NCI-H345 treated with DMSO at 0.1 percent for 48 hours (cell line): ENCODE results near the gene ATP6AP1.

Experiments used
- DNase-seq: peaks from one replicate; lab custom pipeline; 2025; ENCODE audit not compliant: unreplicated experiment; lab: John Stamatoyannopoulos, UW

ATP6AP1 gene

DNA sequence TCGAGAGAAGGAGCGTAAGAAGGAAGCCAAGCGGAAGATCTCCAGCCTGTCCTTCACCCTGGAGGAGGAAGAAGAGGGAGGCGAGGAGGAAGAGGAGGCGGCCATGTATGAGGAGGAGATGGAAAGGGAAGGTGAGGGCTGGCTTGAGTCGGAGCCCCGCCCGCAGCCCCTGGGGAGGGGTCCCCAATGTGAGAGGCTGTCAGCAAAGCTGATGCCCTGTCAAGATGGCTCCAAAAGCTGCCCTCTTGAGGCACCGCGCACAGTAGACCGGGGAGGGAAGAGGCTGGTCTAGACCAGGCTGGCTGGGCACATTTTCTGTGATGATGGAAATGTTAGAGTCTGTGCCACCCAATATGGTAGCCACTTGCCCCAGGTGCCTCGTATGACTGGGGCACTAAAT lies 18.0 kb downstream of the ATP6AP1 start:
- DNase-seq: no peak

DNA sequence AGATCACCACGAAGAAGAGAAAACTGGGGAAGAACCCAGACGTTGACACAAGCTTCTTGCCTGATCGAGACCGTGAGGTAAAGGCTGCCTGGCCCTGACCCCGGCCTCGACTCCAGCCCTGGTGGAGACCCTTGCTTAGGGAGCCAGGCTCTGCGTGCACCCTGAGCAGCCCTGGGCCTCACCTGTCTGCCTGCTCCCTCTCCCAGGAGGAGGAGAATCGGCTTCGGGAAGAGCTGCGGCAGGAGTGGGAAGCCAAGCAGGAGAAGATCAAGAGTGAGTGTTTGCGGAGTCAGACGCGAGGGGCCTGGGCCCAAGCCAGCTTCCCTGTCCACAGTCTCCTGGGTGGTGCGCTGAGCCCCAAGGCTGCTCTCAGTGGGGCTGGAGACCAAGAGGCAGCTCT lies 20.0 kb downstream of the ATP6AP1 start:
- DNase-seq: no peak

DNA sequence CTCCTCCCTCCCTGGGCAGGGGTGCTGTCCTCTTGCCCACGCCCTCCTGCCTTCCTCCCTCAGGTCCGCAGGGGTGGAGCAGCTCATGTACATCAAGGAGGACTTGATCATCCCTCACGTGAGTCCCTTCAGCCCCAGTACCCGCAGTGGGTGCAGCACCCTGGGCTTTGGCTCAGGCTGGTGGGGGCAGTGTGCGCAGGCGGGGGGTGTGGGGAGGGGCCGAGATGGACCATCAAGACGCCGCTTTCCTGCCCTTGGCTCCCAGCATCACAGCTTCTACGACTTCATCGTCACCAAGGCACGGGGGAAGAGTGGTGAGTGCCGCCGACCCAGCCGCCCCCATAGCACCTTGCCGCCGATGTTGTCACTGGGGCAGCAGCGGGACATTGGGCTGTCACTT lies 21.1 kb downstream of the ATP6AP1 start:
- DNase-seq: no peak

DNA sequence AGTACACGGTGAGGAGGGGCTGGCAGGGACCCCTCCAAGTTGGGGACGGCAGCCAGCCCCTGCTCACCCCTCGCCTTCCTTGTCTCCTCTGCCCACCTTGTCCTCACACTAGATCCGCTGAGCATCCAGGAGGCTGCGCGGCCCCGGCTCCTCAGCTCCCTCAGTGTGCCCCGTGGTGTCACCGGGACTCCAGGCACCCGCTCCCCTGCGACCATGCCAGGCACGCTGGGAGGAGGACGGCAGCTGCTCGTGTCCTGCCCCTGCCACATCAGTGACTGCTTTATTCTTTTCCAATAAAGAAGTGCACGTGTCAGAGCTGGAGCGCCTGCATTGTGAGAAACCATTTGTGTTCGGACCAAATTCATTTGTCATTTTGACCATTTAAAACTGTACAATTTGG lies 21.8 kb downstream of the ATP6AP1 start:
- no peak for DNase-seq

- DNase-seq: no peak
Observed at GRCh38 chrX:154452823-154453222, 24.3 kb downstream of the ATP6AP1 start.

DNA sequence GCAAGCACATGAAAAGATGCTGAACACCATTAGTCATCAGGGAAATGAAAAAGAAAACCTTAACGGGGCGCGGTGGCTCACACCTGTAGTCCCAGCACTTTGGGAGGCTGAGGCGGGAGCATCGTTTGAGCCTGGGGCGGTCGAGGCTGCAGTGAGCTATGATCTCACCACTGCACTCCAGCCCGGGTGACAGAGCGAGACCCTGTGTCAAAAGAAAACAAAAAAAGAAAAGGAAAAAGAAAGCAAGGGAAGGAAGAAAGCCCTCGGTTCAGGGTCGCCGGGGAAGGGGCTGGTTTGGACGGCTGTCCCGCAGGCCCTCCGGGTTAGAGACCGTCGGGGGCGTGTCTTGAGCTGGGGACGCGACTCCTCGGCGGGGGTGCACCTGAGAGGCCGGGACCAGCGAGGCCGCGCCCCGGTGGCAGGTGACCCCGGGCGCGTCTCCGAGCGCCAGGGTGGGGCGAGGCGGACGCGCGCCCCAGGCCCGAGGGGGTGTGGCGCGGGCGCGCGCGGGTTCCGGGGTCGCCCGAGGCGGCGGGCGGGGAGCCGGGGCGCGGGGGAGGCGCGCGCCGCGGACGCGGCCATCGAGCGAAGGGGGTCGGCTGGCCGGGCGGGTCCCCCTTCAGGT lies 29.1 kb downstream of the ATP6AP1 start:
- DNase-seq: peak; percentile 13

DNA sequence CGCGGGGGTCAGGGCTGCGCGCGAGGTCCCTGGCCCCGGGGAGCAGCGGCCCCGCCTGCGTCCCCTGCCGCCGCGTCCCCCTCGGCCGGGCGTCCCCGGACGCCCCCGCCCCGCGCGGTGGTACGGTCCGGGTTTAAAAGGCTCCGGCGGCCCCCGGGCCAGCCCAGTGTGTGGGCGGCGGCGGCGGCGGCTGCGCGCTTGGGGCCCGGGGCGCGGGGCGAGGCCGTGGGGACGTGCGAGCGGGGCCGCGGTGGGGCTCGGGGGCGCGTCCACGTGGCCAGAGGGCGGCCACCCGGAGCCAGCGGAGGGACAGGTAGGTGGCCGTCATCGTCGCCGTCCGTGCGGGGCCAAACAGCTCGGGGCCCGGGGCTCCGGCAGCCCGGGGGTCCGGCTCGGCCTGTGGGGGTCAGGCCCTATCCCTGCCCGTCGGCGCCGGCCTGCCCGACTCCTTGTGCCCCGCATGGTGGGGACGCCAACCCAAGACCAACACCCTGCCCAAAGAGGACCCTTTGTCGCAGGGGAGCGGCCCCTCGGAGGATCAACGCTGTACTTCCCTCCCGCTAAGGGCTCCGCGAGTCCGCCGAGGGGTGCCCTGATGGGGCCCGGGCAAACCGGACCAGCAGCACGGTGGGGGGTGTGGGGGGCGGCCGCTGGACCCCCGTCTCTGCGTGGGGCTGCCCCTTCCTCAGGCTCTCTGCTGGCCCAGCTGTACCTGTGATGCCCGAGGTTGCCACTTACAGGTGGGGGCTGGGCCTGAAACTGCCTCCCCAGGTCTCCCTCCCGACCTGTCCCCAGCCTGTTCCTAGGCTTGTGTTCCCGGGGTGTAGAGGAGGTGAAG lies 29.9 kb downstream of the ATP6AP1 start, which contains the start of gene PLXNA3:
PLXNA3 (plus strand) TSS at position 166 of the 838 bp plus-strand sequence. CDS start 1,903 bp downstream, outside the sequence.
- DNase-seq: no peak

DNA sequence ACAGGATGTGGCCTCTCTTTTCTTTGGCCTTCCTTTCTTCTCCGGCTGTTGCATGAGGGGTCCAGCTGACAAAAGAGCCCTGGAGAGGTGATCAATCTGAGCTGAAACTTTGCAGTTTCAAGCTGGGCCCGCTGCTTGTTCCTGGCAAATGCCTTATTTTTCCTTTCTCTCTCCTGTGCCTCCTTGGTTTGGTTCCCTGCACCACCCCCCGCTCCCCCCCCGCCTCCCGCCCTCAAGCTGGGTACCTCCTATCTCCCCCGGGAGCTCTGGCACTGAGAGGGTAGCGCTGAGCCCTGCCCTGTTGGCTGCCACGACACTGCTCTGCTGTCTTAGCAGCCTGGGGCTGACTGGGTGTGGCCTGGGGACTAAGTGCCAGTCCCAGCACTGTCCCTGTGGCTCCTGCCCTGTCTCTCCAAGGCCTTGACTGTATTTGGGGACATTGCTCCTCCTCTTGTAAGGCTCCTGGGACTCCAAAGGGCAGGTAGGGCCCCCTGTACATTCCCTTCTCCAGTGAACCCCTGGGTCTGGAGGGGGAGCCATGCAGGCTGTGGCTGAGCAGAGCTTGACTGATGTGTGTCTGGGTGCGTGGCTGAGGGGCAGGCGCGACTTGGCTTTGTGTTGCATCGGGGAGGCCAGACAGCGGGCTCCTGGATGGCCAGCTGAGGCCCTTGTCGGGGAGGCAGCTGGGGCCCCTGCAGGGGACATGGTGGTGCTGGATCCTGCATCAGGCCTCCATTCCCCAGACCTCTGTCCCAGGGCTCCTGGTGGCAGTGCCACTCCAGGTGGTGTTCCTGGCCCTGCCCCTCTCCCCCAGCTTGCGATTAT lies 30.7 kb downstream of the ATP6AP1 start:
- DNase-seq: no peak

DNA sequence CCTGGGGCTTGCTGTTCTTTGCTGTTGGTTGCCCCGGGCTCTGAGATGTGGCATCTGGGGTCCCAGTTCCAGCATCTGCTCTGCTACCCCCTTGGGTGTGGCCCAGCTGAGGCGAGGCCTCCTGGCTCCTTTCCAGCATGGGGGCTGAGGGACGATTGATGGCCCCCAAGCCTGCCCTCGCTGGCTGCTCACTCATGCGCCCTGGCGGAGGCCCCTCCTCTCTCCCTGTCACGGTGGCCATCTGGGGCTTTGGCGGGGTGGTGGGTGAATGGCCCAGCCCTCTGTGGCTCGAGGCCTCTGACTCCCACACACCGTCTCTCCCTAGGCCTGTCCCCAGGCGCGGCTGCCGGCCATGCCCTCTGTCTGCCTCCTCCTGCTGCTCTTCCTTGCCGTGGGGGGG lies 31.4 kb downstream of the ATP6AP1 start:
- DNase-seq: no peak

- DNase-seq: no peak
Observed at GRCh38 chrX:154460326-154460725, 31.8 kb downstream of the ATP6AP1 start.

GRCh38 chrX:154462396-154462795 lies 33.9 kb downstream of the ATP6AP1 start:
- DNase-seq: no peak

DNA sequence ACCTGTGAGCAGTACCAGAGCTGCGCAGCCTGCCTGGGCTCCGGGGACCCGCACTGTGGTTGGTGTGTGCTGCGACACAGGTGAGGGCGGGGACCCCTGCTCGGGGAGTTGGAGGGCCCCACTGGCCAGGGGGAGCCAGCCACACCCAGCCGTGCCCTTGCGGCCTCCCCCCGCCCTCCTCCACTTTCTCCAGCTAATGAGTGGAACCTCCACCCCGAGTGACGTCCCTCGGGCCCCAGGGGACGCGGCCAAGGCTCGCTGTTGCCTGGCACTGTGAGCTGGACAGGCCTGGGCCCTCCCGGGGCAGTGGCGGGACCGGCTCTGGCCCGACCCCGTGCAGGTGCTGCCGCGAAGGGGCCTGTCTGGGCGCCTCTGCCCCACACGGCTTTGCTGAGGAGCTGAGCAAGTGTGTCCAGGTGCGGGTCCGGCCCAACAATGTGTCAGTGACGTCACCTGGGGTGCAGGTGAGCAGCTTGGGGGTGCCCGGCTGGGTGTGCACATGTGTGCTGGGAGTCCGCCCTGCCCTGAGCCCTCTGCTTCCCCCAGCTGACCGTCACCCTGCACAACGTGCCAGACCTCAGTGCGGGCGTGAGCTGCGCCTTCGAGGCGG lies 35.2 kb downstream of the ATP6AP1 start:
- no peak for DNase-seq

GRCh38 chrX:154464806-154465365 lies 36.4 kb downstream of the ATP6AP1 start:
- no peak for DNase-seq

DNA sequence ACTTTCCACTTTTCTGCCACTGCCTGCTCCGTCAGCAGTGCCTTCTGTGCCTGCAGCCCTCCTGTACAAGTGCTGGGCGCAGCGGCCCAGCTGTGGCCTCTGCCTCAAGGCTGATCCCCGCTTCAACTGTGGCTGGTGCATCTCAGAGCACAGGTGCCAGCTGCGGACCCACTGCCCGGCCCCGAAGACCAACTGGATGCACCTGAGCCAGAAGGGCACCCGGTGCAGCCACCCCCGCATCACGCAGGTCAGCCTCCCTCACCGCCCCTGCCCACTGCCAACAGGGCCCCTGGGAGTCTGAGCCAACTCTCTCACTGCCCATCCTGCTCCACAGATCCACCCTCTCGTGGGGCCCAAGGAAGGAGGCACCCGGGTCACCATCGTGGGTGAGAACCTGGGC lies 37.1 kb downstream of the ATP6AP1 start:
- no peak for DNase-seq

- no peak for DNase-seq
Observed at GRCh38 chrX:154466036-154466435, 37.6 kb downstream of the ATP6AP1 start.

DNA sequence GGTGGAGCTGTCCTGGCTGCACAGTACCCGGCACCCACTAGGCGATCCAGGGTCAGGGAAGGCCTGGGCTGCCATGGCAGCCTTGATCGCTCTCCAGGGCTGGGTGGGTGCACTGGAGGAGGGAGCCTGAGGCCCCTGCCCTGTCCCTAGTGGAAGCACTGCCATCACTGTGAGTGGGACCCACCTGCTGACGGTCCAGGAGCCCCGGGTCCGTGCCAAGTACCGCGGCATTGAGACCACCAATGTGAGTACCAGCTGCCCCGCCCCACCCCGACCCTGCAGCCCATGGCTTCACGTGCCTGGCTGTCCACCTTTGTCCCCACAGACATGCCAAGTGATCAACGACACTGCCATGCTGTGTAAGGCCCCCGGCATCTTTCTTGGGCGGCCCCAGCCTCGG lies 38.4 kb downstream of the ATP6AP1 start:
- DNase-seq: no peak

GRCh38 chrX:154467556-154467955 lies 39.1 kb downstream of the ATP6AP1 start:
- DNase-seq: no peak

GRCh38 chrX:154468217-154468616 lies 39.7 kb downstream of the ATP6AP1 start:
- DNase-seq: no peak

DNA sequence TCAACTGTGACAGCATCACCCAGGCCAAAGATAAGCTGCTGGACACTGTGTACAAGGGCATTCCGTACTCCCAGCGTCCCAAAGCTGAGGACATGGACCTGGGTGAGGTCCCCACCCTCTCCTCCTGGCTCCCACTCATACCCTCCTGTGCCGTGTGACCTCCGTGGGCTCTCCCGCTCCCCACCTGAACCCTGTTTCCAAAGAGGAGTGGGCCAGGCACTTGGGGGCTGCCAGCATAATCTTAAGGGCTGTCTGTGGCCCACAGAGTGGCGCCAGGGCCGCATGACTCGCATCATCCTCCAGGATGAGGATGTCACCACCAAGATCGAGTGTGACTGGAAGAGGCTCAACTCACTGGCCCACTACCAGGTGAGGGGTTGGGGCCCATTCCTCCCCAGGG lies 40.6 kb downstream of the ATP6AP1 start:
- no peak for DNase-seq

- no peak for DNase-seq
Observed at GRCh38 chrX:154469880-154470279, 41.4 kb downstream of the ATP6AP1 start.

- no peak for DNase-seq
Observed at GRCh38 chrX:154470434-154470833, 42.0 kb downstream of the ATP6AP1 start.
